HuH-7.5 (cell line): ENCODE data around the gene PTCH2.

Experiments used
- DNase-seq: peaks from one replicate; pipeline ENCODE4 v3.0.0; 2011; ENCODE audit warnings: low spot score

The PTCH2 gene

DNA sequence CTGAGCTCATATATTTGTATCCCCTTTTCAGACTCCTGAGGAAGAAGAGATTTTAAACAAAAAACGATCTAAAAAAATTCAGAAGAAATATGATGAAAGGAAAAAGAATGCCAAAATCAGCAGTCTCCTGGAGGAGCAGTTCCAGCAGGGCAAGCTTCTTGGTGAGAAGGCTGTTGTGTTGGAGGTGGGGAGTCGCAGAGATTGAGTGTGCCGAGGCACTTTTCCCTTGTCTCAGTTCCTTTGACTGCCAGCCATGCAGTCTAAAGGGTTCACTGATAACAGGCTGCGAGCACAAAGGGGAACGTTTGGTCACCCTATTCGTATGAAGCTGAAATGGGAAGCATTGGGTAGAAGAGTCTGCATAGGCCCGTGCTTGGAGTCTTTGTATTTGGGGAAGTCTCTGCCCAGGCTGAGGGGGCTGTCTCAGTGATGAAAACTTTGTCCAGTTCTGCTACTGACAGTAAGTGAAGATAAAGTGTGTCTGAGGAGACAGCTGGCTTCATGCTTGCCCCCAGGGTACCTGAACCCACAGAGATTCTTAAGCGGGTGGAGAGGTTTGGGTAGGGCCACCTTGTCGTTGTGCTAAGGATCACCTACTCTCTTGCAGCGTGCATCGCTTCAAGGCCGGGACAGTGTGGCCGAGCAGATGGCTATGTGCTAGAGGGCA is 65.0 kb downstream of the PTCH2 start:
- DNase-seq: no peak

DNA sequence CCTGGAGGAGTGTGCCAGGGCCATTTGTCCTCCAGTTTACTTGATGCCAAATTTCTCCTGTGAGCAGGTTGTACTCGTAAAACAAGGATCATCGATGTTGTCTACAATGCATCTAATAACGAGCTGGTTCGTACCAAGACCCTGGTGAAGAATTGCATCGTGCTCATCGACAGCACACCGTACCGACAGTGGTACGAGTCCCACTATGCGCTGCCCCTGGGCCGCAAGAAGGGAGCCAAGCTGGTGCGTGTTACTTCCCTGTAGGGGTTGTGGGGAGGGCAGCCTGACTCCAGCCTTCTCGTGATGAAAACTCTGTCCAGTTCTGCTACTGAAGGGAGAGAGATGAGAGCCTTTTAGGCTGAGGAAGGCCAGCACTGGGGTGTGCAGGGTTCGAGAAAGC is 65.5 kb downstream of the PTCH2 start:
- no peak for DNase-seq

DNA sequence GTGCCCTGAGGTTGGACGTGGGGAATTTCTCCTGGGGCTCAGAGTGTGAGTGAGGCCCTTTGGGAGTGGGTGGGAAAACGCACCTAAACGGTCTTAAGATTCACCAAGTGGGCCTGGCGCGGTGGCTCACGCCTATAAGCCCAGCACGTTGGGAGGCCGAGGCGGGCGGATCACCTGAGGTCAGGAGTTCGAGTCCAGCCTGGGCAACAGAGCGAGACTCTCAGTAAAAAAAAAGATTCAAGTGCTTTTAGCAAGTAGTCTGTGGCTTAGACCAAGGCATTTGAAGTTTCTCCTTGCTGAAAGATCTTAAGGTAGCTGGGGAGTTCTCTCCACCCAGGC is 66.4 kb downstream of the PTCH2 start:
- DNase-seq: no peak

DNA sequence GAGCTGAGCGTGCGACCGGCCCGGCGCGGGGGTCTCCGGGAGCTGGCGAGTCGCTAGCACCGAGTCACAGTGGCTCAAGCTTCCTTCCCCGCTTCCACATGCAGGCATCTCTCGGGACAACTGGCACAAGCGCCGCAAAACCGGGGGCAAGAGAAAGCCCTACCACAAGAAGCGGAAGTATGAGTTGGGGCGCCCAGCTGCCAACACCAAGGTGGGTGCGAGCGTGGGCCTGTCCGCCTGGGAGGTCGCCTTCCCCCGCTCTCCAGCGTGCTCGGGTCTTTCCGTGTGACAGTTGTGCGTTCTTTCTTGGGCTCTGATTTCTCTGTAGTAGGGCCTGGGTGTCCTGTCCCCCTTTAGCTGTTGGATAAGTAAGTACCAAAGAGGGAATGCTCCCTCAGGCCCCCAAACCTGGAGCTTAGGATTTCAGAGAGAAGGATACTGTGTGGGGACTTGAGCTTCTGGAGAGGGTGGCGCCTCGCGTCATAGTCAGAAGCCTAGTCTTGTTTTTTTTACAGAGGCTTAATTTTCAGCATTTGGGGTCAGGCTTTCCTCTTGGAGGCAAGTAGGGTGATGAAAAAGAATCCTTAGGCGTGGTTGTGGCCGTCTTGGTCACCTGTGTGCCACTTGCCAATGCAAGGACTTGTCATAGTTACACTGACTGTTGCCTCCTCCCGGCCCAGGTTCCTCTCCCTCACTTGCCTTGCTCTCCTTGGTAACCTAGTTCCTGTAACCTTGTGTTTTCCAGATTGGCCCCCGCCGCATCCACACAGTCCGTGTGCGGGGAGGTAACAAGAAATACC is 66.9 kb downstream of the PTCH2 start:
- no peak for DNase-seq

DNA sequence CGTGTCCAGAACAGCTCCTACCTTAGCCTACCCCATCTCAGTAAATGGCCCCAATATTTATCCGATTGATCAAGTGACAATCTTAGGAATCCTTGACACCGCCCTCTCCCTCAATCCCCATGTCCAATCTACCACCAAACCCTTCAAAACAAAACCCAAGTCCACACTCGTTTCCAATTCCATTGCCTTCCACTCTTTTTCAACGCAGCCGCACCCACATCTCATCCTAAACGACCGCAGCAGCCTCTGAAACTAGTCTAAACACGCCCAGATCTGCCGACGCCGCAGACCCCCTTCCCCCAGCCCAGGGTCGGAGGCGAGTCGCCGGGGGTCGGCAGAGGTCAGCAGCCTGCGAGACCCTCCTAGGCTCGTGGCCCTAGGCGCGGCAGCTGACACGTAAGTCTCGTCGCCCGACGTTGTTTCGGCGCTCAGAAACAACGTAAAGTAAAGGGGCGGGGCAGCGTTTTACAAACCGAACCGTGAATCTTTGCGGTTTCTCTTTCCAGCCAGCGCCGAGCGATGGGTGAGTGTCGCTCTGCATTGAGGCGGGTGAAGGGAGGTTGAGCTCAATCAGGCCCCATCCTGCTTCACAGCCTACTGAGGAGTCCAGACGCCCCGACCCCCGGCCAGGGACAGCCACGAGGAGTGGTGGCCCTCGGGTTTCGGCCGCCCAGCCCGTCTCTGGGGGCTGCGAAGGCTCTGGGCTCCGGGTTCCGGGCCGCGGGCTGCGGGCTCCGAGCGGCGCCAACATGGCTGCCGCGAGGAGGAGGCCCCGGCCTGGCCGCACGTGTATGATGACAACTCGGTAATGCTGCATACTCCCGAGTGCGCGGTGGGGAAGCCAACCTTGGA is 67.7 kb downstream of the PTCH2 start, which contains the start of gene RPS8:
TSS of gene RPS8 (plus strand) at position 463 of the 852 bp plus-strand sequence. CDS start at position 520, 57 bp downstream.
- DNase-seq: peak; percentile 68
